Mammary microvascular endothelial cell (primary cell): ENCODE results near the gene ARFIP2. TPM values are rescaled to one million over a fixed set of nuclear protein-coding genes. Genes with fewer than 3 reads are reported as not detected.

ENCODE experiments used
- total RNA-seq: library from RNA; depleted of rRNA; stranded (reverse); fragments of >200 nt; gene quantifications from 2 replicates; pipeline ENCODE4 v1.2.3, GENCODE V29; 2015

The ARFIP2 gene, protein sequence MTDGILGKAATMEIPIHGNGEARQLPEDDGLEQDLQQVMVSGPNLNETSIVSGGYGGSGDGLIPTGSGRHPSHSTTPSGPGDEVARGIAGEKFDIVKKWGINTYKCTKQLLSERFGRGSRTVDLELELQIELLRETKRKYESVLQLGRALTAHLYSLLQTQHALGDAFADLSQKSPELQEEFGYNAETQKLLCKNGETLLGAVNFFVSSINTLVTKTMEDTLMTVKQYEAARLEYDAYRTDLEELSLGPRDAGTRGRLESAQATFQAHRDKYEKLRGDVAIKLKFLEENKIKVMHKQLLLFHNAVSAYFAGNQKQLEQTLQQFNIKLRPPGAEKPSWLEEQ
- total RNA-seq: 33.8 and 38.9 TPM in 2 replicates

DNA sequence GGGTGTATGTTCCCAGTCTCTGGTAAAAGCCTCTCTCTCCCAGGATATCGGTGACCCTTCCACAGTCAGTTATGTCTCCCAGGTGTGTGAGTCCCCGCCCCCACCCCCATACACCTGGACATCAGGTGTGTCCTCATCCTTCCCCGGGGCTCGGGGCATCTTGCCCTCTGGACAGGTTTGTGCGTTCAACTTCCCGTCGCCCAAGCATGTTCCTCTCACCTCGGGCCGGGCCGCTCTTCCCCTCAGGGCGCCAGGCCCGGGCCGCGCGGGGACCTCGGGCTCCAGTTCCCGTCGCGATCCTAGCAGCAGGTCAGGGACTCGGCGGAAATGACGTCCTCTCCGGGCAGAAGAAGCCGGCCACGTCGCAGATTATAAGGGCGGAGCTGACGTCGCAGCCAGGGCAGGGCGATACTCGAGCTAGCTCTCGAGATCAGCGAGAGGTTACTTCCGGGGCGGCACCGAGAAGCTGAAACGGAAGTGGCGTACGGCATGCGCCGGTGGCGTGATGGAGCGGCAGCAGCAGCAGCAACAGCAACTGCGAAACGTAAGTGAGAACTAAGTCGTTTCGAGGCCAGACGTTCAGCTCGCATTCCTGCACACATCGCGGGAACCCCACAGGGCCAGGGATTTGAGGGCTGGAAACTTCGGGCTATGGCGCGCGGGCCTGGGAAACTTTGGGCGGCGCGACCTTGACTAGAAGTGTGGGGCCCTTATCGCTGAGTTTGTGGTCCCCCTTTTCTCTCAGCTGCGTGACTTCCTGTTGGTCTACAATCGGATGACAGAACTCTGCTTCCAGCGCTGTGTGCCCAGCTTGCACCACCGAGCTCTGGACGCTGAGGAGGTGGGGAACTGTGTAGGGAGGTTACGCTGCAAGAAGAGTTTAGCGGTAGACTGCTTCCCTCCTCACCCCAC lies at the start of gene ARFIP2, which contains the start of gene TIMM10B:
Gene ARFIP2, minus strand, starts transcription at position 320 of the 912 bp plus-strand sequence. CDS start 910 bp downstream, outside the sequence.
Gene TIMM10B, plus strand, starts transcription at position 490 of the 912 bp plus-strand sequence. Its CDS starts 16 bp downstream, at position 506.

DNA sequence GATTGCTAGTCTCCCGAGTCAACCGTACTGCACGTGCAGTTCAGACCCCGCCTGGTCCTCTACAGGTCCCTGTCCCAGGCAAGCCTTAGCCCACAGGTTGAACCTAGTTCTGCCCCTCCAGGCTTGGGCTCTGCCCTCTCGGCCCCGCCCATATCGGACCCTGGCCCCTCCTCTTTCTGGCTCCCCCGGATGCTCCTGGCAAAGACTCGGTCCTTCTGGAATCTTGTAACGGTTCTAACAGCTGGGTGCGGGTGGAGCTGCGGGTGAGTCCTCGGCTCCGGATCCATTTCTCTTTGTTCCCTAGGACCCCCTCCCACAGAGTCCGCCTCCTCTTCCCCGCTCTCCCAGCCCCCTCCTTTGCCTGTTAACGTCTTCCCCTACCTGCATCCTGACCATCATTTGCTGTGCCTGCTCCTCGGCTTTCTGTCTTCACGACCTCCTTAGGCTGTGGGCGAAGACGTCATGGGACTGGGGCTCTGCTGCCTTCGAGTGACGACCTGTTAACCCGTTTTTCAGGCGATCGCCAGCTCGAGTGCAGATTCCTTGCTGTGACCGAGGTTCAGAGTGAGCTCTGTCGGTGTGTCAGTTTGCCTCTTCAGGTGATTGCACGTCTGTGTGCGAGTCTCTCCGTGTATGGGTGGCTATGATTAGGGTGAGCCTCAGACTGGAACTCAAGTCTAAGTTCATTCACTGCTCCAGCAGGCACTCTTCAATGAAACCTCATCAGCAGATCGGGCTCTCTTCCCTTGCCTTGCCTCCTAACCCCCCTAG lies 16.1 kb upstream of the ARFIP2 start, which contains the start of gene DNHD1:
Gene DNHD1, plus strand, starts transcription at position 212 of the 771 bp plus-strand sequence. CDS start 936 bp downstream, outside the sequence.

DNA sequence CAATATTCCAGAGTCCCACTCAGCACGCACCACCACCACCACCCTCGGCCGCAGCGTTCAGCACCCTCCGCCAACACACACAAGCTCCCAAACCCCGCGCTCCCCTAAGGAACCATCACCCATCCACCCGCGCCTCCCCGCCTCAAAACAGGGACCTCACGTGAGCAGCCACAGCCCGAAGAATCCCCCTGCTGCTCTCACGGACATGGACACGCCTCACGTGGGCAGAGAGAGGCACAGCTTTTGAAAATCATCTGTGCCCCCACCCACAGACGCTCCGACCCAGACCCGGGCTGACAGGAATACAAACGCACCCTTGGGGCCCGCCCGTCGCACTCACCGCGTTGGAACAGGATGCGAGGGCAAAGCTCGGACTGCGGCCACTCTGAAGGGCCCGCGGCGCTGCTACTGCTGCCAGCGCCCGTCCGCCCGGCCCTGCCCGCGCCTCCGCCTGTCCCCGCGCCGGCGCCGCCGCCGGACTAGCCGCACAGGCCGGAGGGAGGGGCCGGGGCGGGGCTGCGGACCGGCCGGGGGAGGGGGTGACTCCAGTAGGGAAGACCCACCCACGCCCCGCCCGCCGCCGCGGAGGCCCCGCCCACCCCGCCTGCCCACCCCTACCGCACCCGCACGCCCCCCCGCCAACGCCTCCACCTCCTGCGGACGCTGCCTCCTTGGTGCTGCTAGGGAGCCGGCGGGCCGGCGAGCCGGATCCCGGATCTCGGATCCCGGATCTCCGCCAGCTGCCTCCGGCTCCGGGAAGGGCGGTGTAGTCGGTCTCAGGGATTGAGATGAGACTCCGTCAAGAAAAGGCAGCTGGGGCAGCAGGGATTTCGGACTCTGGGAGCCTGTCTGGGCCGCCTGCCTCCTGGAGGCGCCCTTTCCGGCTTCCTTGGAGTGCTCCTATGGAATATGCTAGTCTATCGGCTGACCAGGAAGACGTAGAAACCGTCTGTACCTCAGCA lies 7.4 kb downstream of the ARFIP2 start, which contains the start of gene TRIM3:
Gene TRIM3, minus strand, starts transcription at position 491 of the 962 bp plus-strand sequence. CDS start 8,246 bp downstream, outside the sequence.

DNA sequence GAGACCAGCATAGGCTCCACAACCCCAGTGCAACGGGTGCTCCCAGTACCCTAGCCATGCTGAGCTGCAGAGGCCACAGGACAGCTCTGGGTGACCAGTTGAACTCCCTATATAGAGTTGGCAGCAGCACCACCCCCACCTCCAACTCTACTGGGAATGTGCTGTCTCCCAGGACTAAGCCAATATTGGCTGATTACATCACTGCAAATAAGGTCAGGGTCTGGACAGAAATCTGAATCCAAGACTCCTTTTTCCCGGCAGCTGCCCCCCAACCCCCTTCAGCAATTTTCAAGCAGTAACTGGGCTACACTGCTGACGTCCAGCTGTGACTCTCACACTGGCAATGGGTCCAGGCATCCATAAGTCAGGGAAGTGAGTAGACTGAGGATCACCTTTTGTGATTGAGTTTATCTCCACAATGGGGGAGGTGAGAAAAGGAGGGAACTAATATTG lies 40.2 kb downstream of the ARFIP2 start, which contains the start of gene HPX:
Gene HPX, minus strand, starts transcription at position 82 of the 453 bp plus-strand sequence. Its CDS starts 24 bp downstream, at position 58.

Other genes starting within 250 kb of the ARFIP2 start
- gene FHIP1B, start 246.7 kb downstream of the ARFIP2 start, total RNA-seq: 11.1 and 11.3 TPM in 2 replicates
- gene CNGA4, start 242.2 kb downstream of the ARFIP2 start, total RNA-seq: not detected in 2 replicates
- not detected in 2 replicates for gene CCKBR, start 221.5 kb downstream of the ARFIP2 start, total RNA-seq
- 582 and 692 TPM in 2 replicates for gene CAVIN3, start 160.8 kb downstream of the ARFIP2 start, total RNA-seq
- 49.5 and 55.6 TPM in 2 replicates for gene SMPD1, start 90.9 kb downstream of the ARFIP2 start, total RNA-seq
- 34.8 and 38.8 TPM in 2 replicates for gene APBB1, start 62.2 kb downstream of the ARFIP2 start, total RNA-seq
- 0.27 TPM in 1 of 2 replicates, not detected in the other for gene HPX, start 40.3 kb downstream of the ARFIP2 start, total RNA-seq
- gene TRIM3, start 7.4 kb downstream of the ARFIP2 start, total RNA-seq: 14.1 and 18.9 TPM in 2 replicates
- gene TIMM10B, start 170 bp upstream of the ARFIP2 start, total RNA-seq: 20.7 and 28.3 TPM in 2 replicates
- gene DNHD1, start 15.9 kb upstream of the ARFIP2 start, total RNA-seq: 0.47 and 2.3 TPM in 2 replicates
- 17.4 and 19.6 TPM in 2 replicates for gene RRP8, start 122.3 kb upstream of the ARFIP2 start, total RNA-seq
- 179 and 196 TPM in 2 replicates for gene ILK, start 122.4 kb upstream of the ARFIP2 start, total RNA-seq
- gene TAF10, start 130.9 kb upstream of the ARFIP2 start, total RNA-seq: 37.4 and 42.3 TPM in 2 replicates
- 51.3 and 99.0 TPM in 2 replicates for gene TPP1, start 138.1 kb upstream of the ARFIP2 start, total RNA-seq
- gene DCHS1, start 174.5 kb upstream of the ARFIP2 start, total RNA-seq: 22.5 and 23.9 TPM in 2 replicates
- gene MRPL17, start 202.0 kb upstream of the ARFIP2 start, total RNA-seq: 99.3 and 103 TPM in 2 replicates